Small intestine (tissue), 7 donors: ENCODE results near the gene OR10H3. TPM values are rescaled to one million over a fixed set of nuclear protein-coding genes. Genes with fewer than 3 reads are reported as not detected.

ENCODE experiments used
- DNase-seq, 2 donors: peaks; one replicate each; pipeline versions ENCODE4 v3.0.0 to v3.0.0-alpha.2; 2013
- FAIRE-seq: peaks from 2 replicates; lab custom pipeline; 2012; peaks lifted over from hg19 to GRCh38; lab: Jason Lieb, UNC
- H3K27ac ChIP-seq, 3 donors: one replicate each; pipeline ENCODE4 v1.5.1; 2013; ENCODE audit warnings: low read length in 2 of 3, mild to moderate bottlenecking in 2 of 3, control low read depth in 1 of 3, inconsistent platforms in 1 of 3, low read depth in 1 of 3, moderate library complexity in 1 of 3
- H3K27me3 ChIP-seq, 3 donors: one replicate each; pipeline ENCODE4 v1.6.1; 2013; ENCODE audit warnings: low read length in 3 of 3, inconsistent platforms in 1 of 3; ENCODE audit not compliant: control insufficient read depth in 3 of 3, insufficient read depth in 3 of 3
- H3K36me3 ChIP-seq, 3 donors: one replicate each; pipeline ENCODE4 v1.6.1; 2013; ENCODE audit warnings: low read length in 3 of 3, inconsistent platforms in 1 of 3, low read depth in 1 of 3, mild to moderate bottlenecking in 1 of 3, moderate library complexity in 1 of 3; ENCODE audit not compliant: control insufficient read depth in 3 of 3, insufficient read depth in 2 of 3
- H3K4me1 ChIP-seq, 3 donors: one replicate each; pipeline ENCODE4 v1.6.1; 2013; ENCODE audit warnings: low read length in 2 of 3, inconsistent platforms in 1 of 3, low read depth in 1 of 3, mild to moderate bottlenecking in 1 of 3, moderate library complexity in 1 of 3; ENCODE audit not compliant: control insufficient read depth in 3 of 3, insufficient read depth in 2 of 3
- H3K4me3 ChIP-seq, 3 donors: one replicate each; pipeline ENCODE4 v1.5.1; 2013; ENCODE audit warnings: low read length in 3 of 3, control low read depth in 1 of 3, inconsistent platforms in 1 of 3, low read depth in 1 of 3, mild to moderate bottlenecking in 1 of 3, moderate library complexity in 1 of 3
- H3K9me3 ChIP-seq, 2 donors: one replicate each; pipeline ENCODE4 v1.6.1; 2013; ENCODE audit warnings: low read depth in 1 of 2, low read length in 1 of 2; ENCODE audit not compliant: control insufficient read depth in 2 of 2, insufficient read depth in 1 of 2
- WGBS, 3 donors: extraction: QIAGEN DNeasy Blood & Tissue Kit; methylation state at CpG; one replicate each; pipeline ENCODE4 v1.1.7; 2013; 5-methylcytosine and 5-hydroxymethylcytosine counted together
- polyA plus RNA-seq, 4 donors: library from polyadenylated mRNA; stranded (reverse) in 3 of 4; unstranded in 1 of 4; fragments of 200-250 nt in 3 of 4; fragments of 120-200 nt in 1 of 4; gene quantifications; one replicate each; pipeline versions ENCODE4 v1.2.1 to v1.2.3, GENCODE V29; 2013
- donor health status: healthy with polysubstance abuse.
- donor health status: control.
- donor health status: control.
- donor health status: Bipolar disorder and iron deficiency.
- donor health status: healthy.

OR10H3 gene
- polyA plus RNA-seq, 4 donors, result not detected

DNA sequence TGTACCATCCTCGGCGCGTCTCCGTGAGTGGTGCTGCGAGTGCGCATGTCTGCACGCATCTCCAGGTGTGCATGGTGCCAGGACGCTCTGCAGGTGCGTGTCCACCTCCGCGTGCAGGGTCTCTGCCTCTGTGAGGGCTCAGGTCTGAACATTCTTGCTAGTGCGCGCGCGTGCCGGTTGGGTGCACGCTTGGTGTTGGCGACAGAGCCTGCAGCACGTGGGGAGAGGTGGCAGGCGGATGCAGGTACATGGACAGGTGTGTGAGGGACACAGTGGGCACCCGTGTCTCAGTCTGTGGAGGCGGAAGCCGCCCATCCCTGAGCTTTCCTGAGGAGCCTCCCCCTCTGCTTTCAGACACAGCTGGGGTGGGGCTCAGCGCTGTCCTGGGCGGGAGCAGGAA is 14.8 kb upstream of the OR10H3 start:
- H3K27ac ChIP-seq, result no peak overlapping the region
- H3K4me1 ChIP-seq, result no peaks in the 10 kb centered on the region
- peaks cover 3 to 9% (median 5%) of the 10 kb centered on the region in 3 donors for H3K27me3 ChIP-seq
- no peaks in the 10 kb centered on the region for H3K9me3 ChIP-seq
- FAIRE-seq (no peak), DNase-seq (no peak)
- H3K36me3 ChIP-seq, result no peaks in the 10 kb centered on the region
- H3K4me3 ChIP-seq, result no peak overlapping the region
- WGBS, 3 donors, result 23 to 37% (median 25%) methylated on average over 23 to 25 of the region's 25 CpGs

DNA sequence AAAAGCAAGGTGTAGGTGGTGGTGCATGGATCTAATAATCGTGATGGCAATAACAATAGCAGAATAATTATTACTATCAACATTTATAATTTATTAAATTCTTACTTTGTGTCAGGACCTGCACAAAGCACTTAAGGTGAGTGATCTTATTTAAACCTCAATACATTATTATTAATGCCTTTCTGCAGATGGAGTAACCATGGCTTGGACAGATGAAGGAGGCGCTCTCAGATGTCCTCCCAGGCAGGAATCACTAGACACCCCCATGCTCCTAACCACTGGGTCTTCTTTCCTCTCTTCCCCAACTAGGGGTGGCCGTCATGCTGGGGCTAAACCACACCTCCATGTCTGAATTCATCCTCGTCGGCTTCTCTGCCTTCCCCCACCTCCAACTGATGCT is 10.1 kb upstream of the OR10H3 start, which contains the start of gene OR10H2:
TSS of gene OR10H2 (plus strand) at position 301 of the 400 bp plus-strand sequence. CDS start at position 321, 20 bp downstream.
- H3K36me3 ChIP-seq, result no peaks in the 10 kb centered on the region
- WGBS, 3 donors, result 67 to 82% (median 80%) methylated on average over 5 of the region's 5 CpGs
- H3K27me3 ChIP-seq, result peaks cover 2 to 9% (median 3%) of the 10 kb centered on the region in 3 donors
- H3K9me3 ChIP-seq, result no peaks in the 10 kb centered on the region
- H3K4me1 ChIP-seq, result no peaks in the 10 kb centered on the region
- DNase-seq (no peak), FAIRE-seq (no peak)
- no peak within 1 kb of the TSS for H3K4me3 ChIP-seq
- no peak within 1 kb of the TSS for H3K27ac ChIP-seq

DNA sequence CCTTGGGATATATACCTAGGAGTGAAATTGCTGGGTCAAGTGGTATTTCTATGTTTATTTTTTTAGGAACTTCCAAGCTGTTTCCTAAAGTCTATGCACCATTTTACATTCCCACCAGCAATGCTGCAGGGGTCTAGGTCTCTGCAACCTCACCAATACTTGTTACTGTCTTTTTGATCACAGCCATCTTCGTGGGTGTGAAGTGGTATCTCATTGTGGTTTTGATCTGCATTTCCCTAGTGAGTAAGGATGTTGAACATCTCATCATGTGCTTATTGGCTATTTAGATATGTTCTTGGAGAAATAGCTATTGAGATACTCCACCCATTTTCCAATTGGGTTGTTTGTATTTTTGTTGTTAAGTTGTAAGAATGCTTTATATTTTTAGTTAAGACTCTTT is 7.2 kb upstream of the OR10H3 start:
- no peaks in the 10 kb centered on the region for H3K36me3 ChIP-seq
- H3K27me3 ChIP-seq, result no peaks in the 10 kb centered on the region
- H3K4me1 ChIP-seq, result no peaks in the 10 kb centered on the region
- FAIRE-seq, result no peak
- H3K4me3 ChIP-seq, result no peak overlapping the region
- no peak overlapping the region for H3K27ac ChIP-seq
- H3K9me3 ChIP-seq, result no peaks in the 10 kb centered on the region
- DNase-seq, result no peak
- WGBS, 3 donors, result 29 to 46% (median 38%) methylated on average over 1 of the region's 1 CpG

DNA sequence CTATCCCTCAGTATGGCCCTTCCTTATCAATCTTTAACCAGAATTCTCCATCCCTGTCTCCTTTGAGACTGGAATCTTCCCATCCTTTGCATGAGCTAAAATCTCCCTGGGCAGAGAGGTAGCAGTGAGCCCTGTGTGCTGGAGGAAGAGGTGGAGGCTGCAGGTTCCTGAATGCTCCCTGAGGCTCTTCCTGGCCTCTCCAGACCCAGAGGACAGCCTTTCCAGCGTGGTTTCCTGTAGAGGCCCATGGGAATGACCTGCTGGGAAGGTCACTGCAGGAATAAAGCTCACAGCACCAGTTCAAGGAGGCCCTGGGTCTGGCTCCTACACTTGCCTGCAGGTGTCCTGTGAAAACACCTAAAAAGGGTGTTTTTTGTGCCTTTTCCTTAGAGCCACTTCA is 5.4 kb upstream of the OR10H3 start:
- H3K36me3 ChIP-seq, result no peaks in the 10 kb centered on the region
- H3K27ac ChIP-seq, result no peak overlapping the region
- no peaks in the 10 kb centered on the region for H3K9me3 ChIP-seq
- no peak overlapping the region for H3K4me3 ChIP-seq
- DNase-seq (no peak), FAIRE-seq (no peak)
- WGBS, 3 donors, result 14 to 33% (median 16%) methylated on average over 1 of the region's 1 CpG
- no peaks in the 10 kb centered on the region for H3K27me3 ChIP-seq
- no peaks in the 10 kb centered on the region for H3K4me1 ChIP-seq

DNA sequence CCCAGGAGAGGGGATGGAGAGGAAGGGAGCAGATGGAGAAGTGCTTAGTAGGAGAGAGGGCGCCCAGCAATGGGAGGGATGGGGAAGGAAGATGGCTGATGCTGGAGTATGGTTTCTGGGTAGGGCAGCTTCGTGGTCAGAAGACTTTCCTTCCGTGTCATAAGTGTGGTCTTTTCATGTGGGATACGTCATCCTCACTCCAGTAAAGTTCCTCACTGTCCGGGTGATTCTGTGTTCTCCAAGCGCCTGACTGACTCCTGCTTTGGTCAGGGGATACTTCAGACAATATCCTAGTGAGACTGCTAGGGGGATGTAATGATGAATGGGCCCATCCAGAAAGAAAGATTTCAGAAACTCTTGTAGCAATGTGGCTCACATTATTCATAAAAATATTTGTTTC is 3.9 kb upstream of the OR10H3 start:
- H3K9me3 ChIP-seq, result no peaks in the 10 kb centered on the region
- WGBS, 3 donors, result 62 to 68% (median 67%) methylated on average over 6 of the region's 6 CpGs
- no peaks in the 10 kb centered on the region for H3K27me3 ChIP-seq
- H3K36me3 ChIP-seq, result no peaks in the 10 kb centered on the region
- FAIRE-seq, result no peak
- H3K27ac ChIP-seq, result no peak overlapping the region
- no peak for DNase-seq
- no peaks in the 10 kb centered on the region for H3K4me1 ChIP-seq
- H3K4me3 ChIP-seq, result no peak overlapping the region

DNA sequence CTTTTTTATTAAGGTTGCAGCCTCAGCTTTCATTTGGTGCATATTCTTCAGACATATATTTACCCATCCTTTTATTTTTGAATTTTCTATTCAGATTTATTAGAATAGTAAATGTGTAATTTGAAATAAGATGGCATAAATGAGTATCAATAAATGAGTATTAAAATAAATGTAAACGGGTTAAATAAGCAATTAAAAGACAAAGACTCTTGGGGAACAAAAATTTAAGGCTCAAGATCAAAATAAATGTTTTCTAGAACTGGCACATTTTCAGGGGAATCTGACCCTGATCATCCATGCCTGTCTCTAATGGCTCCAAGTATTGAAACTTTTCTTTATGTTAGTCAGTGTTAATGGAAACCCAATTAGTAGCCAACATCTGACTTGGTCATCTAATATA is 3.0 kb downstream of the OR10H3 start:
- no peaks in the 10 kb centered on the region for H3K36me3 ChIP-seq
- H3K9me3 ChIP-seq, result peaks cover 3 to 4% of the 10 kb centered on the region in 2 donors
- H3K4me3 ChIP-seq, result no peak overlapping the region
- 64 to 74% (median 70%) methylated on average over 1 of the region's 1 CpG for WGBS, 3 donors
- no peaks in the 10 kb centered on the region for H3K4me1 ChIP-seq
- no peaks in the 10 kb centered on the region for H3K27me3 ChIP-seq
- DNase-seq (no peak), FAIRE-seq (no peak)
- no peak overlapping the region for H3K27ac ChIP-seq

DNA sequence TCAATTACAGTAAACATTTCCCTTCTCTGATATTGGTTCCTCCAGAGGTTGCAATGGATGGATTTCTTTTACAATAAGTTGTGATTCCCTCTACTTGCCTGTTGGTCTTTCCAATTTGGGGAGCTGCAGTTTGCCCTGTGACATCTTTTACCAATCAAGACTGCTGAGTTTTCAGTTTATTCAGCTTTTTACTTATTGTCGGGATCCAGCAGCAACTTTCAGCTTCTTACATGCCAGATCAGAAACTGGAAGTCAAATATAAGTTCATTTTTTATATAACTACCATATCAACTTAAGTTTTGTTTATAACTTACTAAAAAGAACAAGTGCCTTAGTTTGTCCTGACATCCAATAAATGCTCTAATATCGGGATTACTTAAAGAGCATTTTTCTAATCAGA is 10.5 kb downstream of the OR10H3 start:
- no peaks in the 10 kb centered on the region for H3K36me3 ChIP-seq
- FAIRE-seq (no peak), DNase-seq (no peak)
- H3K27ac ChIP-seq, result no peak overlapping the region
- no peaks in the 10 kb centered on the region for H3K9me3 ChIP-seq
- no peak overlapping the region for H3K4me3 ChIP-seq
- H3K4me1 ChIP-seq, result no peaks in the 10 kb centered on the region
- peaks cover 0 to 6% (median 2%) of the 10 kb centered on the region in 3 donors for H3K27me3 ChIP-seq
- 71 to 86% (median 79%) methylated on average over 2 of the region's 2 CpGs for WGBS, 3 donors

DNA sequence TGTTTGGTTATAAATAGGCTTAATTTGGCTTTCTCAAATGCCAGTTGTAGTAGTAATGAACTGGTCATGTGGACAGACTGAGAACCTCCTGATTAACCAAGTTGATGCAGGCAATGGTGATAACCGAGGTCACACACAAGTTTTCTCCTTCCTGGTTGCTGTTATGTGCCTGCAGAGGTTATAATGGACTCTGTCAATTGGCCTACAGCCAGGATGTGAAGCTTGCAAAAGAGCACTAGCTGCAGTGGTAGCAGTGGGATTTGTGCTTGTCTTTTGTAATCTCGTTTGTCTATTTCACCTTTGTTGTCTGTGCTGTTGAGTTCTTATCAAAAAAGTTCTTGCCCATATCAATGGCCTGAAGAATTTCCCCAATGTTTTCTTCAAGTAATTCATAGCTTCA is 20.6 kb downstream of the OR10H3 start:
- Histone ChIP-seq H3K36me3 (no peaks in the 10 kb centered on the region), H3K27me3 (no peaks in the 10 kb centered on the region), H3K4me1 (no peaks in the 10 kb centered on the region), H3K9me3 (no peaks in the 10 kb centered on the region), H3K27ac (no peak overlapping the region), H3K4me3 (no peak overlapping the region)
- DNase-seq (peak in 1 of 2 donors; percentile 41), FAIRE-seq (no peak)
- WGBS, 3 donors, result 13 to 45% (median 34%) methylated on average over 2 of the region's 2 CpGs

DNA sequence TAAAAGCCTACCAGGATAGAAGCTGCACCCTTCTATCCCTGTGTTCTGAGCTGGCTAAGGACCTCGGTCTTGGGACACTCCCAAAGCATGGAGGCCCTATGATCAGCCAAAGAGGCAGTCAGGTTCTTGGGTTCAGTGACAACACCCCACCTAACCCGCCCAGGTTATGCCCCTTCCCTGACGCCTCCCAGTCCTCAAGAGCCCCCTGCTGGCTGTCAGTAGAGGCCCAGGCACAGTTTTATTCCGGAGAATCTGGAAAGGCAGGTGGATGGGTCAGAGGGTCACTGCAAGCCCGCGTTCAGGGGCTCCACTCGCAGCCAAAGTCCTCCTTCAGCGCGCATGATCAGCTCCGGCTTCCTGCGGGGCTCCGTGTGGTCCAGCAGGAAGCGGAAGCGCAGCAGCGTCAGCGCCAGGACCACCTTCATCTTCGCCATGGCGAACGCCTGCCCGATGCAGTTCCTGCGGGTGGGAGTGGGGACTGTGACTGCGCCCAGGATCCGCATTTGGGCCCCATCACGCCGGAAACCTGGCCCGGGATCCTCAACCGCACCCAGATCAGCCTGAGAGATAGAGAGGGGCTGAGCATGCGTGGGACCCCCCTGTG is 22.3 kb downstream of the OR10H3 start:
- Histone ChIP-seq H3K27me3 (no peaks in the 10 kb centered on the region), H3K9me3 (no peaks in the 10 kb centered on the region), H3K4me1 (no peaks in the 10 kb centered on the region), H3K36me3 (no peaks in the 10 kb centered on the region), H3K27ac (no peak overlapping the region), H3K4me3 (no peak overlapping the region)
- FAIRE-seq, result no peak
- 30 to 36% (median 33%) methylated on average over 28 of the region's 28 CpGs for WGBS, 3 donors
- peak; percentile 22 to 43 for DNase-seq
